Left hindlimb (tissue), 1 donor: Measurements from ENCODE around the gene HMOX2.

Experiments
- DNase-seq: peaks from one replicate; pipeline ENCODE4 v3.0.0-alpha.2; 2018

The HMOX2 gene

DNA sequence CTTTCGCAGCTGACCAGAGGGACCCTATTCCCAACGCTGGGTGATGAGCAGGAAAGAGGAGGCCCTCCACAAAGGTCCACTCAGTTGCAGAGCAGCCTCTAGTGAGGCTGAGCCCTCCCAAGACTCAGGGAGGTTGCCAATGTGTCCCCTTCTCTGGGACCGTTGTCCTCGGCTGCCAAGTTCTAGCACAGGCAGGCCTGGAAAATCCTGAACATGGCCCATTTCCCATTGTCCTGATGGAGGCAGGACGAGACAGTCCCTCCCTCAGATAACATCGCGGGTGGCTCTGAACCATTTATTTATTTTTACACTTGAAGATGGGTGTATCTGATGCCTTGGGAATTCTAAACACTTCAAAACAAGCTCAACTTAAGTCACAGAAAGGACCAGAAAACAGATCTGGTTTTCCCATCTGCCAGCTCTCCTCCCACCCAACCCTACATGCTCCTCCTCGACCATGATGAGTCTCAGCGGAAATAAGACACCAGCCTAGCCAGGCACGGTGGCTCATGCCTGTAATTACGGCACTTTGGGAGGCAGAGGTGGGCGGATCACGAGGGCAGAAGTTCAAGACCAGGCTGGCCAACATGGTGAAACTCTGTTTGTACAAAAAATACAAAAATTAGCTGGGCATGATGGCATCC is 49.6 kb downstream of the HMOX2 start:
- DNase-seq = no peak

DNA sequence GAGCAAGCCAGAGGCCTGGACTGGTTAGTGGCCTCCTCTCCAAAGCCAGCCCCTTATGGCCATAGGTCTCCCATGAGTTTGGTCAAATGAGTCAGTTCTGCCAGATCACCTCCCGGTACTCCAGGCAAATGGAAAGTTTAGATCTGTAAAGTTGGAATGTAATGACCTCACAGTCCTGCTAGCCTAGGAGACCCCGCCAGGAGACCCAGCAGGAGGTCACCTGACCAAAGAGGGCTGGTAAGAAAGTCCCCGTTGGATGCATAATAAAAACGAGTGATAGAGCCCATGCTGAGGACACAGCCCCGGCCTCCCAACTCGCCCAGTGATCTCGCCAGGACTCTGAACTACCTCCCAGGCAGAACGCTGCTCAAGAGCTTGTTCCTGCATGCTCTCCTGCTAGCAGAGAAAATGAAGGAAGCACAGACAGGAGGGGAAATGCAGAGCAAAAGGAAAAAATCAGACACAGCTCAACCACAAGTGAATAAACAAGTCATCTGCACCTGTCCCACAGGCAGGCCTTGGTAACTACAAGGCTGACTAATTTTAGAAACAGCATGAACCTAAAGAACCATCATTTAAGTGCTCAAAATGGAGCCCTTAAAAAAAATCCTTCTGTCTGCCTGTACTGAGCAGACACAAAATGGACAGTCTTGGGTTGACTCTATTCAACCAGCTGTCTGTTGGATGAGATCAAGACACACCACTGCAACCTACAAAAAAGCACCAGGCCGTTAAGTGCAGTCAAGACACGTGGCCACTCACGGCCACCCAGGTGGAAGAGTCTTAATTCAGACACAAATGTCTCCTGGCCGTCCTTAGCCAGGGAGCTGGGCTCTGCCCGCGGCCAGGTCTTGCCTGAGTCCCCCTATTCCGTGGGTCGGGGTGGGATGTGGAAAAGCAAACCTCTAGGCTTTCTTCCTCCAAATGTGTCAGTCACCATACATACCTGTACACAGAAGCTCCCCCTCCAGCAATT is 53.2 kb downstream of the HMOX2 start:
- no peak for DNase-seq

DNA sequence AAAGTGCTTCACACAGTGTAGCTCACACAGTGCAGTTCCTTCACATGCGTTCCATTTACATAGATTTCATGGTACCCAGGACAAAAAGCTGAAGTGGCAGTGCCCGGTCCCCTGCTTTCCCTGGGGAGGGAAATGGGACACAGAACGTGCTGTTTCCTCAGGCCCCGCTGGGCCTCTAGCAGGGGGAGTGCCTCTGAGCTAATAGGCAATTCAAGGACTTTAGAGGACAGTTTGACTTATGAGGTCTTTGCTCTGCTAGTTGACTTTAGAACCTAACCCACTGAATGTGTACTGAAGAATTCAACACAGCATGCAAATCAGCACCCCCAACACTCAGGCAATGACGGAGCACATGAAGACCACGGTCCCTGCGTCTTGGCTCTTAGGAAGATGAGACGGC is 55.6 kb downstream of the HMOX2 start:
- DNase-seq = no peak

DNA sequence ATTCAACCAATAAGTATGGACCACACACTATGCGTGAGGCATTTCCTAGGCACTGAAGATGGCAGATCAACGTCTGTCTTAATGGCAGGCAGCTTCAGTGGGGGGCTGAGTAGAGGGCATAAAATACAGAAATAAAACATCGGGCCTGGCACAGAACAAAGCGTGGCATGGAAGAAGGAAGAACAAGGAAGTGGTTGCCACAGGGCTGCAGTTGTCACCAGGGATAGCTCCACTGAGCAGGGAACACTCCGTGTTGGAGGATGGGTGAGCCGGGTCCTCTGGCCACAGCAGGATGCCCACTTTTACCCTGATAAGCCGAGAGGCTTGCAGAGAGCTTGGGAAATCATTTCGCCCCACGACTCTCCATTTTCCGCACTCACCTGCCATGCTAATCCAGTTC is 56.0 kb downstream of the HMOX2 start:
- DNase-seq = no peak

DNA sequence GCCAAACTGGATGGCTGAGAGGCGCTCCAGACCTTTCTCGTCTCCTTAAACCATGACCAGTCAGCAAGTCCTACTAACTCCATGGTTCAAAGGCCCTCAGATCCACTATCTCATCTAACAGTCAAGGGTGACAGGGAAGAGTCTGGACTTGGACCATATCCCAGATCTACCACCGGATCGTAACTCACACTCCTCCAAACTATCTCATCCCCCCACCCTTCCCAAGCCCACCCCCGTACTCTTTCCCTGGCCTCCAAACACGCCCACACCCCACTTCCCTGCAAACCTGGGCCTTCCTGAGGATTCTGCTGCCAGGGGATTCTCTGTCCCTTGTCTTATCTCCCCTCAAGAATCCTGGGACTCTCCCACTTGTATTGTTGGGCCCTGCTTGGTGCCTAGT is 57.3 kb downstream of the HMOX2 start:
- no peak for DNase-seq

DNA sequence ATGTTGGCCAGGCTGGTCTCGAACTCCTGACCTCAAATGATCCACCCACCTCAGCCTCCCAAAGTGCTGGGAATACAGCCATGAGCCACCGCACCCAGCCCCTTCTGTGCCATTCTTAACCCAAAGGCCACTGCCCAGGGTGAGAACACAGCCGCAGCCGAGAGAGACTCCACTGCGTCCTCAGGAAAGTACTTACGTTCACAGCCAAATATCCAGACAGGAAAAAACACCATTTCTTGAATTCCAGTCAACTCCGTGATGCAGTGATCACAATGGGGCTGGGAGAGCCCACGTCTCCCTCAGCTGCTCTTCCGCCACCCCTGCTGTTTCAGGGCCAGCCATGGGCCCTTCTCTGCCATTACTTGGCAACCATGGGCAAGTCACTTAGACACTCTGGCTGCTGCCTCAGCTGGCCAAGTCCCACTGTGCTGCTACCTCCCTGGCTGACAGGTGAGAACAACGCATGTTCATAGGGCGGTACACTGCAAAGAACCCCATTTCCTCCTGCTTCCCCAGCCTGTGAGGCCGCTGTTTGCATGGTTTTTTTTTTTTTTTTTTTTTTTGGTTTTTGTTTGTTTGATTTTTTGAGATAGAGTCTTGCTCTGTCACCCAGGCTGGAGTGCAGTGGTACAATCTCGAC is 58.1 kb downstream of the HMOX2 start:
- DNase-seq = no peak

DNA sequence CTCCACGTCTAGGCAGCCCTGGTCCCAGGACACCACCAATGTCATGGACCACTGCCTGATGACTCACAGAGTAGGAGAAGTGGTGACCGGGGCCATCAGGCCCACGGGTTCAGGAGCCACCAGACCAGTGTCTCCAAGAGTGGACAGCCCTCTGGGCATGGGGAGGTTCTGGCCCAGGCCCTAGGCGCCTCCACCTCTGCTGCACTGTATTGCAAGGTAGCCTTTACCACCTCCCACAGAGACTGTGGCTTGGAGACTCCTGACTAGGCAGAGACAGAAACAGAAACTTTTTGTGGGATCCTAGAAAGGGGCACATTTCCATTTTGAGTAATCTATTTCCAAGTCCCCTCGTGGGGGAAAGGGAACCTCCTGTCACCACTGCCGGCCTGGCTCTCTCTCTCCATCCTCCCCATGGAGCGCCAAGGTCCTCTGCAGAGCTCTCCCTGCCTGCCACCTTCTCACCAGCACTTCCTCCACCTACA is 59.5 kb downstream of the HMOX2 start:
- DNase-seq = no peak

DNA sequence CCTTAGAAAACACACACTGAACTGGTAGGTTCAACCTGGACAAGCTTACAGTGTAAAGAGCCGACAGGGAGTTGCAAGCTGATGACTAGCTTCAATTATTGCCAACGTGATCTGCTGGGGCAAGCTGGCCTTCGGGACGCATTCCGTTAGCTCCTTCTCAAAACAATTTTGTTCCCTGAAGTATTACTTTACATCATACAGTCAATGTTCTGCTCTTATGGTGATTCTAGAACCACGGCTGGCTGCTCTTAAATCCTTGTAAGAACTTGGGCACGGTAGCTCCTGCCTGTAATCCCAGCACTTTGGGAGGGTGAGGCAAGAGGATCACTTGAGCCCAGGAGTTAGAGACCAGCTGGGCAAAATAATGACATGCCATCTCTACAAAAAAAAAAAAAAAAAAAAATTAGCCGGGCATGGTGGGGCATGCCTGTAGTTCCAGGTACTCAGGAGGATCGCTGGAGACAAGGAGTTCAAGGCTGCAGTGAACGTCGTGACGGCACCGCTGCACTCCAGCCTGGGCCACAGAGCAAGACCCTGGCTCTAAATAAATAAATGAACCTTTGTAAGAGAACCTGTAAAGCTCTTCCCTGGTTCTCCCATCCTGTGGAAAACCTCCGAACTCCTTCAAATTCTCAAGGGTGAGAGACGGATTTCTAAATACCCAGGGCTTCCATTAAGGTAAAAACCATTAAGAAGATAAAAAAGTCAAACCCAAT is 60.4 kb downstream of the HMOX2 start:
- DNase-seq = no peak

DNA sequence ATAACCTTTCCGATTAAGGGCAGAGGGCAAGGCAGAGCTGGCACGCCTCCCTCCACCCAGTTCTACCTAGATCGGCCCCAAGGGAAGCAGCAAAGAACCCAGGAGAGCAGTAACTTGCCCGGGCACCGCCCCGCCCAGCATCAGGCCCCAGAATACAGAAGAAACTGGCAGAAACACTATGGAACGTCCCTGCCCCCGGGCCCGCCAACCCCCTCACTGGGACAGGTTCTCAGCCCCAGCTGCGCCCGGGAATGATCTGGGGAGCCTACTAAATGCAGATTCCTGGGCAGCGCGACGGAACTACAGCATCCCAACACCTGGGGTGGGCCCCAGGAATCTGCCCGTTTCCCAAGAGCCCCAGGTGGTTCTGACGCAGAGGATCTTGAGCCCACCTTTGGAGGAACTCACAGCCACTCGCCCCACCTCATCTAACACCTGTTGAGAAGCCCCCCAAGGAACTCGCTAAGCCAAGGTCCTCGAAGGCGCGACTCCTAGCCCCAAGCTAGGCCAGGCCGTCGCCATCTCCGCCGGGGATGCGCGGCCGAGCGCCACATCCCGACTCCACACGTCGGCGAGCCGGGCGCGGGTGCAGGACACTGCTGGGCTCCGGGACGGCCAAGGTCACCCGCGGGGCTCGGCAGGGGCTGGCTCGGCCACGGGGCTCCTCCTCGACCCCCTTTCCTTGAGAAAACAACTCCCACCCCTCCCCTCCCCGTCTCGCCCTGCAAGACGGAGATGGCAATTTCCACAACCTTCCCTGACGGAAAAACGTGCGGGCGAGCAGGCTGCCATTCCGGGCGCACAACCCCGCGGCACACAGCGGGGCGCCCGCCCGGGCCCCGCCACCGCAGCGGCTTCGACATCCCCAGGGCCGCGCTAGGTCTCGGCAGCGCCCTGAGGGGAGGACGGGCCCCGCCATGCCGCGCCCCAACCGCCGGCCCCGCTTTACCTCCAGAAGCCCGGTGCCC is 61.5 kb downstream of the HMOX2 start:
- DNase-seq = no peak

DNA sequence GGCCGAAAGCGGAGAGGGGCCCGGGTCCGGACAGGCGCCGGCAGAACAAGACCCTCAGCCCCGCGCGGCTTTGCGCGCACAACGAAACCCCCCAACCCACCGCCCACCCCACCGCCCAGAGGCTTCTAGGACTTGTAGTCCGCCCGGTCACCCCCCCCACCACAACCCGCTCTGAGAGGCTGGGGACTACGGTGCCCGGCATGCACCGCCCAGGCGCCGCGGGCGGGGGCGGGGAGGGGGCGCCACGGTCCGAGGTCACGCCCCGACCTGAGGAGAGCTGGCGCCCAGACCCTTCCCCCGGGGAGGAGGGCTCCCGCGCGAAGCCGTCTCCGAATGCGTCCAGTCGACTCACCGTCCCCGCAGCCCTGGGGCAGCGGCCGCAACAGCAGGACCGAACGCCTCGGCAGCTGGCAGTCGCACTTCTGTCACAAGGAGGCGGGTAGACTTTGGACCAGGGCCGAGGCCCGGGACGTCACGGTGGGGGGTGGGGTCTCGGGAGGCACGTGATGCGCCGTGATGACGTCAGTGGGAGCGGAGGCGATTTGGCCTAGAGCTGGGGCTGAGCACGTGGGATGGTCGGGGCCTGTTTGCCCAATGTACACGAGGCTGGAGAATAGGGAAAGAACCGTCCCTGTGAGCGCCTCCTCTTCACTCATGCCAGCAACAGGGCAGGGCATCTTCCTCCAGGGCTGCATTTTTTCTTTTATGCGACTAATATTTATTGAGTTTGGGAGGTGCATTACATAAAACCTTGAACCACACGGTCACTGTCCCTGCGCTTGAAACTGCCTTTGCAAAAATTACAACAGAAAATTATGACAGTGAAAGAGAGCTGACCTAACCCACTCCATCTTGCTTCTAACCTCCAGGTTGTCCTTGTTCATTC is 62.4 kb downstream of the HMOX2 start, which contains the start of gene CDIP1:
CDIP1 (minus strand) TSS at position 424 of the 886 bp plus-strand sequence. CDS start 24,643 bp downstream, outside the sequence.
- peak; percentile 97 for DNase-seq

DNA sequence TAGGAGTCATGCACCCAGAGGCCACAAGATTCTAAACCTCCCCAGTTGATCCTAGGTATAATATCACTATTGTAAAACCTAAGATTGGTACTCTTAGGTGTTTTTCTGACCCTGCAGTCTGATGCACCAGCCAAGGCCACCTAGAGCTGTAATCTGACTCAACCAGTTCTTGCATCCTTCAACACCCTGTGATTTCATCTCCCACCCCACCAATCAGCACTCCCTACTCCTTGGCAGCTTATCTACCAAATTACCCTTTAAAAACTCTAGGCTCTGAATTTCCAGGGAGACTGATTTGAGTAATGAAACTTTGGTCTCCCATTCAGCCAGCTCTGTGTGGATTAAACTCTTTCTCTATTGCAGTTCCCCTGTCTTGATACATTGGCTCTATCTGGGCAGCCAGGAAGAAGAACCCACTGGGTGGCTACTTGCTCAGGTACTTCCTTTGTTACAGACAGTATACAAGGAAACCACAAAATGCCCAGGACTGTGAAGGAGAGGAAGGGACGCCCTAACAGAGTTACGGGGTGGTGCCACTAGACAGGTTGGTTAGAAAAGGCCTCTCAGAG is 63.6 kb downstream of the HMOX2 start:
- DNase-seq = no peak

DNA sequence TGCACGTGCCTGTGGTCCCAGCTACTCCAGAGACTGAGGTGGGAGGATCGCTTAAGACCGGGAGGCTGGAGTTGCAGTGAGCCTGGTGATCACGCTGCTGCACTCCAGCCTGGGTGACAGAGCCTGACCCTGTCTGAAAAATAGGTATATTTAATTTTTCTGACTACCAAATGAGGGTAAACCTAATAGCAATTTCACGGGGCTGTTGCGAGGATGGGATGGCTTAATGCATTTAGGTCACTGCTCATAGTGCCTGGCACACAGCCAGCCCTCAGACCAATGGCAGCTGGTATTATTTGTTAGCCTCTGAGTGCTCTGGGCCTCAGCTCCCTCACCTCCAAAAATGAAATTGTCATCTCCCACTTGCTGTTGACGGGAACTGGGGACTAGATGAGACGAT is 68.3 kb downstream of the HMOX2 start:
- no peak for DNase-seq

DNA sequence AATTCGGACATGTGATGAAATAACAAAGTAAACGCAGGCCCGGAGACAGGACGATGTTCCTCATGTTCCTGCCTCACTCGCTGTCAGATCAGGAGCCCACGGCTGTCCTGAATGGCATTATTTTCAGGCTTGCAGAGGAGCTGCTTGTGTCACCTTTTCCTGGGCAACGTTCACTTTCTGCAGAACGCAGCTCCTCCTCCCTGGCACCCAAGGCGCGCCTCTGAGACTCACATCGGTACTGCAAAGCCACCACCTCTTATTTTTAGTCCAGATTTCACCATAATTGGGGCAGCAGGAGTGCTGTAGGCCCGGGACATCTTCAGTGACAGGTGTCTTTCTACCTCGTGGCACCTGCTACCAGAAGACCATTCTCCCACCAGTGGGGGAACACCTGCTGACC is 71.9 kb downstream of the HMOX2 start:
- no peak for DNase-seq

DNA sequence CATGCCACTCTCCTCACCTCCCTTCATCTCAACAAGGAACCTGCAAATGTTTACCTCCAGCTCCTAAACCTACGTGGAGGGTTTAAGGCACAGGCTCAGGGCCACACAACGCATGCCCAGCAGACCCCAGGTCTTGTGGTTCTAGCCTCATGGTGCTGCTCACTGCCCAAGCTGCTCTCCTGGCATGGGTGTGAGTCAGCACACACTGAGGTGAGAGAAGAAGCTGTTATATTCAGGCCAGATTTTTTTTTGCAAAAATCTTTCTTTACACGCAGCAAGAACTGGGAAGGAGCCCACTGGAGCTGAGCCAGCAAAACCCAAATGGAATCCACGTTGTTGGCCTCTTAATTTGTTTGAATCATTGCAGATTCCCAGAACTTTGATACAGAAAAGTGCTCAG is 74.4 kb downstream of the HMOX2 start:
- no peak for DNase-seq

DNA sequence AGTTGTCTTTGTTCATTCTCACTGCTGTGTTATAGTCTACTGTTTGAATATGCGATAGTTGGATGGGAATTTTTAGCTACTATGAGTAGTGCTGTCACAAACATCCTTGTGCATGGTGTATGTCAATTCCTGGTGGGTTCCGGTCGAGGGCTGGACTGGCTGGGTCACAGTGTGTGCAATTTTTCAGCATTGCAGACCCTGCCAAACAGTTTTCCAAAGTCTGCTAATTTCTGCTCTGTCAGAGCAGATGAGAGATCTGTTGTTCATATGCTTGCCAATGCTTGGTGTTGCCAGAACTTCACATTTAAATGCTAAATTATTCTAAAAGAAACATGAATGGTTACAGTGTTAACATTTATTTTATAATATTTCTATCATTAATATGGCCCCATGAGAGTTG is 76.3 kb downstream of the HMOX2 start:
- DNase-seq = no peak

DNA sequence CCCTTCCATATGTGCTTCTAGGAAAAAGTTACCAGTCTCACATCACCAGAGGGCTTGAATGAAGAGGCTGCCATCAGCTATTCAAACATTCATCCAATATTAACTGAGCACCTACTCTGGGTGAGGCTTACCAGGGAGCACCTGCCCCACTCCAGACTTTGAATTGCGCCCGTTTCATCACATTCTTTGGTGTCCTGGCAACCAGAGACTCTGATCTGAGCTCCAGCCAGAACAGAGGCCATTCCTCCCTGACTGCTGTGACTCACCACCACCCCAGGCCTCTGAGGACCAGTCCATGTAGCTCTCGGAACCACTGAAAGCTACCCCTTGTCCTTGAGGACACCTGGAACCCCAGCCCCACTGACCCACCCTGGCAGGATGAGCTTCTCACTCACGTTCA is 79.9 kb downstream of the HMOX2 start, which contains the start of gene C16orf96:
C16orf96 (plus strand) TSS at position 229 of the 400 bp plus-strand sequence; CDS start at position 379, 150 bp downstream.
- no peak for DNase-seq

DNA sequence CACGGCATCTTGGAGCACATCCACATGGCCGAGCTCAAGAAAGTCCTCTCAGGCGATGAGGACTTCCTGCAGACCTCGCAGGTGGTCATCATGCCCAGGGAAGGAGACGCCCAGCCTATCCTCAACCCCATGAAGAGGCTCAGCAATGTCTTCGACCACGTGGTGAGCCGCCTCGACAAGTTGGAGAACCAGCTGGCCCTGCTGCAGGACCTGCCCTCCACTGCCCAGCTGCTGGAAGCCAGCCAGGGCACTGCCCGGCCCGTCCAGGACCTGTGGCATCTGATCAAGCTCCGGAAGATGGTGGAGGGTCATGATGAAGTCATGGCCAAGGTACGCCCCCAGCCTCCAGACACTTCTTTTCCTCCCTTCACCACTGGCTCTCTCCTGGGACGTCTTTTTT is 80.4 kb downstream of the HMOX2 start:
- DNase-seq = no peak

DNA sequence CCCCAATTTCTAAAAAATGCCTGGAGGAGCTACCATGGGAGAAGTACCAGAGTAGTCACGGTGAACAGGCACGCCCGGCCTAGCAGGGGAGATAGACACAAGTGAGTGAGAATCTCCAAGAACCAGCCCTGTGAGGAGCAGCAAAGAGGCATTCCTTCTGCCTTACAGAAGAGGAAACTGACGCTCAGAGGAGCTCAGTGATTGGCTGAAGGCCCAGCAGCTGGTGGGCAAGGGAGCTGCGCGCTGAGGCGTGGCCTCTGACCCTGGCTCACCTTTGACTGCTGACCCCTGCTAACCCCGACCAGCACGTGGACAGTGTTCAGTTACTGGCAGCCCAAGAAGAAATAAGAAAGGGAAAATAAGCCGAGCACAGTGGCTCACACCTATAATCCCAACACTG is 81.8 kb downstream of the HMOX2 start:
- no peak for DNase-seq
